GM19023 (cell line): ENCODE data around the gene LIN9.

Experiments used
- ATAC-seq: cut with Tn5 transposase; IDR thresholded peaks from one replicate; pipeline ENCODE4 v1.9.1; 2021; ENCODE audit warnings: mild to moderate bottlenecking, moderate library complexity; ENCODE audit not compliant: unreplicated experiment

The LIN9 gene

GRCh38 chr1:226322986-226323385 lies 14.0 kb upstream of the LIN9 start:
- ATAC-seq, result no peak

- ATAC-seq, result no peak
Observed at GRCh38 chr1:226320930-226321329, 12.0 kb upstream of the LIN9 start.

GRCh38 chr1:226318471-226318870 lies 9.5 kb upstream of the LIN9 start:
- ATAC-seq, result no peak

- ATAC-seq, result no peak
Observed at GRCh38 chr1:226314055-226314454, 5.1 kb upstream of the LIN9 start.

- no peak for ATAC-seq
Observed at GRCh38 chr1:226312065-226312464, 3.1 kb upstream of the LIN9 start.

GRCh38 chr1:226311376-226311775 lies 2.4 kb upstream of the LIN9 start:
- ATAC-seq, result no peak

GRCh38 chr1:226310637-226311195 lies 1.8 kb upstream of the LIN9 start:
- ATAC-seq, result no peak

- no peak for ATAC-seq
Observed at GRCh38 chr1:226310245-226310540, 1.2 kb upstream of the LIN9 start.

GRCh38 chr1:226309398-226310244 lies 657 bp upstream of the LIN9 start:
- peak; percentile 10 for ATAC-seq

- ATAC-seq, result peak; percentile 13
Observed at GRCh38 chr1:226308166-226308722, 720 bp downstream of the LIN9 start.

GRCh38 chr1:226306425-226306824 lies 2.5 kb downstream of the LIN9 start:
- no peak for ATAC-seq

- no peak for ATAC-seq
Observed at GRCh38 chr1:226305184-226305583, 3.8 kb downstream of the LIN9 start.

- ATAC-seq, result no peak
Observed at GRCh38 chr1:226304291-226304955, 4.5 kb downstream of the LIN9 start.

GRCh38 chr1:226302731-226303130 lies 6.2 kb downstream of the LIN9 start:
- ATAC-seq, result no peak

- no peak for ATAC-seq
Observed at GRCh38 chr1:226296911-226297310, 12.1 kb downstream of the LIN9 start.

GRCh38 chr1:226293553-226293920 lies 15.4 kb downstream of the LIN9 start:
- no peak for ATAC-seq

GRCh38 chr1:226292874-226293552 lies 16.0 kb downstream of the LIN9 start:
- no peak for ATAC-seq

- no peak for ATAC-seq
Observed at GRCh38 chr1:226287587-226287986, 21.4 kb downstream of the LIN9 start.

- no peak for ATAC-seq
Observed at GRCh38 chr1:226281058-226281457, 27.9 kb downstream of the LIN9 start.

- no peak for ATAC-seq
Observed at GRCh38 chr1:226279498-226279897, 29.5 kb downstream of the LIN9 start.

GRCh38 chr1:226277897-226278296 lies 31.1 kb downstream of the LIN9 start:
- no peak for ATAC-seq
